SK-N-SH (cell line): ENCODE measurements around the gene COL1A2.

Source experiments
- CHD2 ChIP-seq: fragments of 150-350 bp; IDR thresholded peaks from 2 replicates; pipeline ENCODE4 v1.6.1; 2018; ENCODE audit warnings: low read length; ENCODE audit not compliant: partially characterized antibody
- CTCF ChIP-seq: fragments of 200-600 bp; sonication (generic); IDR thresholded peaks from 2 replicates; pipeline ENCODE4 v1.6.1; 2017; ENCODE audit warnings: antibody characterized with exemption, mild to moderate bottlenecking, moderate library complexity
- GABPA ChIP-seq: IDR thresholded peaks from 2 replicates; pipeline ENCODE4 v1.4.0; 2012; ENCODE audit warnings: low read depth, mild to moderate bottlenecking
- MAX ChIP-seq: IDR thresholded peaks from 2 replicates; pipeline ENCODE4 v1.4.0; 2012; ENCODE audit warnings: low read depth
- POLR2AphosphoS5 ChIP-seq: IDR thresholded peaks from 2 replicates; pipeline ENCODE4 v1.6.1; 2012; ENCODE audit warnings: low read depth, low read length
- RCOR1 ChIP-seq: fragments of 150-350 bp; IDR thresholded peaks from 2 replicates; pipeline ENCODE4 v1.6.1; 2017; ENCODE audit warnings: antibody characterized with exemption, low read length
- SIN3A ChIP-seq: IDR thresholded peaks from 2 replicates; pipeline ENCODE4 v1.6.1; 2012; ENCODE audit warnings: low read depth, mild to moderate bottlenecking, low read length, moderate library complexity, borderline replicate concordance
- TEAD4 ChIP-seq: IDR thresholded peaks from 2 replicates; pipeline ENCODE4 v1.4.0; 2012; ENCODE audit warnings: mild to moderate bottlenecking, borderline replicate concordance; ENCODE audit not compliant: insufficient read depth

- TF ChIP-seq GABPA (no peak), CHD2 (no peak), RCOR1 (no peak), CTCF (no peak), TEAD4 (no peak), SIN3A (no peak), POLR2AphosphoS5 (no peak), MAX (no peak)
Observed at GRCh38 chr7:94394437-94395140, at the start of gene COL1A2.
